HepG2 (cell line): Measurements from ENCODE around the gene CD46. TPM values are rescaled to one million over a fixed set of nuclear protein-coding genes. Genes with fewer than 3 reads are reported as not detected.

Source experiments
- HIC2 ChIP-seq: sonication (generic); formaldehyde crosslinking; IDR thresholded peaks from 2 replicates; pipeline ENCODE4 v1.9.0; 2022; ENCODE audit warnings: low read depth, missing genetic modification reagents
- KIAA2018 ChIP-seq: sonication (generic); formaldehyde crosslinking; IDR thresholded peaks from 2 replicates; pipeline ENCODE4 v1.5.0; 2020; ENCODE audit warnings: mild to moderate bottlenecking, missing genetic modification reagents, borderline replicate concordance
- LCORL ChIP-seq, 2 experiments: fragments of 450-650 bp in 1 of 2; sonication (generic) in 1 of 2; formaldehyde crosslinking in 1 of 2; IDR thresholded peaks; 2 replicates each; pipeline versions ENCODE4 v1.5.0 to v1.6.1; 2017 to 2020; ENCODE audit warnings: antibody characterized with exemption in 1 of 2, missing genetic modification reagents in 1 of 2
- MED13 ChIP-seq: sonication (generic); formaldehyde crosslinking; IDR thresholded peaks from 2 replicates; pipeline ENCODE4 v1.5.0; 2020; ENCODE audit warnings: missing genetic modification reagents
- PTBP1 ChIP-seq: fragments of 200-400 bp; formaldehyde crosslinking; IDR thresholded peaks from 2 replicates; pipeline ENCODE4 v1.6.1; 2018; ENCODE audit warnings: low read length, low read depth; ENCODE audit not compliant: poor library complexity, severe bottlenecking
- ZFP91 ChIP-seq: sonication (generic); formaldehyde crosslinking; IDR thresholded peaks from 2 replicates; pipeline ENCODE4 v1.9.0; 2022; ENCODE audit warnings: missing genetic modification reagents, mild to moderate bottlenecking, borderline replicate concordance
- ZNF234 ChIP-seq: sonication (generic); formaldehyde crosslinking; conservative IDR thresholded peaks from 2 replicates; pipeline ENCODE4 v1.5.1; 2020; ENCODE audit warnings: mild to moderate bottlenecking, missing genetic modification reagents
- ZNF331 ChIP-seq: sonication (generic); formaldehyde crosslinking; IDR thresholded peaks from 2 replicates; pipeline ENCODE4 v1.4.0; 2020; ENCODE audit warnings: missing genetic modification reagents
- ZNF574 ChIP-seq: sonication (generic); formaldehyde crosslinking; IDR thresholded peaks from 2 replicates; pipeline ENCODE4 v1.4.0; 2020; ENCODE audit warnings: missing genetic modification reagents
- ZSCAN21 ChIP-seq: sonication (generic); formaldehyde crosslinking; IDR thresholded peaks from 2 replicates; pipeline ENCODE4 v1.8.0; 2022; ENCODE audit warnings: mild to moderate bottlenecking, missing genetic modification reagents, moderate library complexity, borderline replicate concordance
- polyA plus RNA-seq, 8 experiments: library from polyadenylated mRNA; depleted of rRNA in 3 of 8; stranded (reverse) in 7 of 8; unstranded in 1 of 8; fragments of >200 nt; fragmentation: Illumina TruSeq in 4 of 8; extraction: Trizol in 4 of 8; gene quantifications; 2 replicates each; pipeline versions ENCODE4 v1.2.1 to v1.2.3, GENCODE V29; 2011 to 2016; ENCODE audit warnings: low read depth in 4 of 8, missing spikeins in 1 of 8, mixed read lengths in 1 of 8; ENCODE audit not compliant: insufficient read depth in 1 of 8
- total RNA-seq, 5 experiments: library from RNA; depleted of rRNA; stranded (reverse); fragments of >200 nt; fragmentation: Illumina TruSeq; extraction: Trizol; gene quantifications; 2 replicates each; pipeline ENCODE4 v1.2.3, GENCODE V29; 2016; ENCODE audit warnings: low read depth in 1 of 5

The CD46 gene
- total and polyA plus RNA-seq, 2 of the 13 experiments (the other 11 are each of a cell fraction or from before 2014, with no cell fraction given), result 130 to 277 TPM

- TF ChIP-seq ZNF574 (CRISPR knock-in tag), result peak; percentile 46; the same call in 1 of the 2 replicates
- 0 out of 2 replicates have a peak, but pooled peaks have one; percentile 29 for TF ChIP-seq ZNF234 (CRISPR knock-in tag)
- peak; percentile 66; the same call in 1 of the 2 replicates for TF ChIP-seq ZNF331
- no peak for TF ChIP-seq LCORL (IDR thresholded peaks at IDR 0.05)
- 0 out of 2 replicates have a peak, but pooled peaks have one; percentile 16 for TF ChIP-seq LCORL (CRISPR knock-in tag; IDR thresholded peaks at IDR 0.05)
- peak; percentile 75 for TF ChIP-seq ZFP91
- TF ChIP-seq HIC2 (CRISPR knock-in tag), result peak; percentile 80; the same call in 1 of the 2 replicates
- TF ChIP-seq PTBP1, result no peak
- peak; percentile 34; the same call in 1 of the 2 replicates for TF ChIP-seq MED13 (CRISPR knock-in tag)
- no peak for TF ChIP-seq KIAA2018 (CRISPR knock-in tag)
- TF ChIP-seq ZSCAN21 (CRISPR knock-in tag), result peak; percentile 70; the same call in 1 of the 2 replicates
These were observed 673 bp downstream of the CD46 start (continued) for GRCh38 chr1:207752456-207752998.
